ENCODE data around the gene MYOCD. TPM values are rescaled to one million over a fixed set of nuclear protein-coding genes. Genes with fewer than 3 reads are reported as not detected.

MYOCD gene
- total RNA-seq, 1 experiment from 2014 or later: not detected

GRCh38 chr17:12655936-12656335 lies 9.8 kb upstream of the MYOCD start:
- ChIA-PET POLR2A (no interaction called here), CTCF (interaction anchor here (0.6 kb wide), 2 partner anchors 10 to 199 kb away, joined by 3 read pairs; no protein-coding TSS in a partner anchor)
- TF ChIP-seq, protein P1, sequence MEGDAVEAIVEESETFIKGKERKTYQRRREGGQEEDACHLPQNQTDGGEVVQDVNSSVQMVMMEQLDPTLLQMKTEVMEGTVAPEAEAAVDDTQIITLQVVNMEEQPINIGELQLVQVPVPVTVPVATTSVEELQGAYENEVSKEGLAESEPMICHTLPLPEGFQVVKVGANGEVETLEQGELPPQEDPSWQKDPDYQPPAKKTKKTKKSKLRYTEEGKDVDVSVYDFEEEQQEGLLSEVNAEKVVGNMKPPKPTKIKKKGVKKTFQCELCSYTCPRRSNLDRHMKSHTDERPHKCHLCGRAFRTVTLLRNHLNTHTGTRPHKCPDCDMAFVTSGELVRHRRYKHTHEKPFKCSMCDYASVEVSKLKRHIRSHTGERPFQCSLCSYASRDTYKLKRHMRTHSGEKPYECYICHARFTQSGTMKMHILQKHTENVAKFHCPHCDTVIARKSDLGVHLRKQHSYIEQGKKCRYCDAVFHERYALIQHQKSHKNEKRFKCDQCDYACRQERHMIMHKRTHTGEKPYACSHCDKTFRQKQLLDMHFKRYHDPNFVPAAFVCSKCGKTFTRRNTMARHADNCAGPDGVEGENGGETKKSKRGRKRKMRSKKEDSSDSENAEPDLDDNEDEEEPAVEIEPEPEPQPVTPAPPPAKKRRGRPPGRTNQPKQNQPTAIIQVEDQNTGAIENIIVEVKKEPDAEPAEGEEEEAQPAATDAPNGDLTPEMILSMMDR (IDR thresholded peaks at IDR 0.05; ENCODE audit: unreplicated experiment): no peak
- Mint-ChIP-seq H3K27me3 (ENCODE audit: insufficient read depth, unreplicated experiment) (peaks cover 25% of the 10 kb centered on the region), H3K27ac (ENCODE audit: low read depth, unreplicated experiment) (no peak overlapping the region), H3K4me1 (ENCODE audit: insufficient read depth, unreplicated experiment) (no peaks in the 10 kb centered on the region), H3K4me3 (ENCODE audit: unreplicated experiment) (no peak overlapping the region), H3K36me3 (ENCODE audit: insufficient read depth, unreplicated experiment) (no peaks in the 10 kb centered on the region), H3K9me3 (ENCODE audit: unreplicated experiment) (peaks cover 8% of the 10 kb centered on the region)
- intact Hi-C loops (cut with micrococcal nuclease): no loop called here
- no peak for DNase-seq (ENCODE audit: unreplicated experiment)
- no TSS peak for BruUV-seq (replicated peaks)

DNA sequence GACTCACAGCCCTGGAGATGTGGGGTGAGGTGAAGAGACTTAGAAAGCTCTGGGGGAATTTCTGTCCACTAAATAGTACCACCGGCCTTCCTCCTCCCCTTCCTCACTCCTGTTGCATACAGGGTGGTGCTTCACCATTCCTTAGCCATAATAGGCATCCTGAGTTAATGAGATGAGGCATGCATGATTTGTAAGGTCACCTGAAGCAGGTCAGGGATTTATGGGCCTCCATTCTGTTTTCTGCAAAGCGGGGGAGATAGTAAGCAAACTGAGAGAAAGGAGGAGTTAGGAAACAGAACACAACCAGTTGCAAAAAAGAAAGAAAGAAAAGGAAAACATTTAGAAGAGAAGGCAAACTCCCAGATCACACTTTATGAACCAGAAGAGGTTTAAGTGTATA lies 9.3 kb upstream of the MYOCD start:
- ChIA-PET POLR2A (no interaction called here), CTCF (interaction anchor here (0.6 kb wide), 2 partner anchors 10 to 198 kb away, joined by 3 read pairs; no protein-coding TSS in a partner anchor)
- H3K27me3 Mint-ChIP-seq (ENCODE audit: insufficient read depth, unreplicated experiment): peaks cover 21% of the 10 kb centered on the region
- DNase-seq (ENCODE audit: unreplicated experiment): no peak
- no peaks in the 10 kb centered on the region for H3K4me1 Mint-ChIP-seq (ENCODE audit: insufficient read depth, unreplicated experiment)
- TF ChIP-seq, protein P1 (IDR thresholded peaks at IDR 0.05; ENCODE audit: unreplicated experiment): no peak
- no peak overlapping the region for H3K4me3 Mint-ChIP-seq (ENCODE audit: unreplicated experiment)
- H3K9me3 Mint-ChIP-seq (ENCODE audit: unreplicated experiment): peaks cover 8% of the 10 kb centered on the region
- no peak overlapping the region for H3K27ac Mint-ChIP-seq (ENCODE audit: low read depth, unreplicated experiment)
- no peaks in the 10 kb centered on the region for H3K36me3 Mint-ChIP-seq (ENCODE audit: insufficient read depth, unreplicated experiment)
- no TSS peak for BruUV-seq (replicated peaks)
- intact Hi-C loops (cut with micrococcal nuclease): no loop called here

- intact Hi-C loops (cut with micrococcal nuclease): no loop called here
- Mint-ChIP-seq H3K4me3 (ENCODE audit: unreplicated experiment) (no peak overlapping the region), H3K9me3 (ENCODE audit: unreplicated experiment) (peaks cover 8% of the 10 kb centered on the region), H3K27ac (ENCODE audit: low read depth, unreplicated experiment) (no peak overlapping the region), H3K27me3 (ENCODE audit: insufficient read depth, unreplicated experiment) (peaks cover 45% of the 10 kb centered on the region), H3K36me3 (ENCODE audit: insufficient read depth, unreplicated experiment) (no peaks in the 10 kb centered on the region), H3K4me1 (ENCODE audit: insufficient read depth, unreplicated experiment) (no peaks in the 10 kb centered on the region)
- BruUV-seq (replicated peaks): no TSS peak
- TF ChIP-seq, protein P1 (IDR thresholded peaks at IDR 0.05; ENCODE audit: unreplicated experiment): no peak
- DNase-seq (ENCODE audit: unreplicated experiment): no peak
- ChIA-PET CTCF (no interaction called here), POLR2A (no interaction called here)
Measured at GRCh38 chr17:12659500-12659899, 6.2 kb upstream of the MYOCD start.

DNA sequence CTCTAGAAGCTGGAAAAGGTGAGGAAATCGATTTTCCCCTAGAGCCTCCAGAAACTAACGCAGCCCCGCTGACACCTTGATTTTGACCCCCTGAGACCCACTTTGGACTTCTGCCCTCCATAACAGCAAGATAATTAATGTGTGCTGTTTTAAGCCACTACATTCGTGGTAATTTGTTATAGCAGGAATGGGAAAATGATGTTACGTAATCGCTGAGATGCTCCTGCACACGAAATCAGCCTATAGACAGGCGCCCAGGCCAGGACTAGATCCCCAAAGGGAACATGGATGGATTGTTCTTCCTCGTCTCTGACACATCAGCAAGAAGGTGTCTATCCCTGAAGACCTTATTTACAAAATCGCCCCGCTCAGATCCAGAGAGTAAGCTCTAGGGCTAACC lies 1.4 kb upstream of the MYOCD start:
- DNase-seq (ENCODE audit: unreplicated experiment): no peak
- BruUV-seq (replicated peaks): no TSS peak
- Mint-ChIP-seq H3K36me3 (ENCODE audit: insufficient read depth, unreplicated experiment) (no peaks in the 10 kb centered on the region), H3K4me3 (ENCODE audit: unreplicated experiment) (no peak overlapping the region), H3K4me1 (ENCODE audit: insufficient read depth, unreplicated experiment) (no peaks in the 10 kb centered on the region), H3K27ac (ENCODE audit: low read depth, unreplicated experiment) (no peak overlapping the region), H3K9me3 (ENCODE audit: unreplicated experiment) (no peaks in the 10 kb centered on the region), H3K27me3 (ENCODE audit: insufficient read depth, unreplicated experiment) (peaks cover 25% of the 10 kb centered on the region)
- intact Hi-C loops (cut with micrococcal nuclease): no loop called here
- ChIA-PET POLR2A (no interaction called here), CTCF (interaction anchor here (0.6 to 5.3 kb wide), 5 partner anchors 119 to 474 kb away, joined by 3 to 90 read pairs (median 12); no protein-coding TSS in a partner anchor)
- TF ChIP-seq, protein P1 (IDR thresholded peaks at IDR 0.05; ENCODE audit: unreplicated experiment): no peak
